ENCODE measurements around the gene HTR2C. TPM values are rescaled to one million over a fixed set of nuclear protein-coding genes. Genes with fewer than 3 reads are reported as not detected.

Gene HTR2C
- total and polyA plus RNA-seq, 2 of the 4 experiments (the other 2 are of a cell fraction), result not detected

DNA sequence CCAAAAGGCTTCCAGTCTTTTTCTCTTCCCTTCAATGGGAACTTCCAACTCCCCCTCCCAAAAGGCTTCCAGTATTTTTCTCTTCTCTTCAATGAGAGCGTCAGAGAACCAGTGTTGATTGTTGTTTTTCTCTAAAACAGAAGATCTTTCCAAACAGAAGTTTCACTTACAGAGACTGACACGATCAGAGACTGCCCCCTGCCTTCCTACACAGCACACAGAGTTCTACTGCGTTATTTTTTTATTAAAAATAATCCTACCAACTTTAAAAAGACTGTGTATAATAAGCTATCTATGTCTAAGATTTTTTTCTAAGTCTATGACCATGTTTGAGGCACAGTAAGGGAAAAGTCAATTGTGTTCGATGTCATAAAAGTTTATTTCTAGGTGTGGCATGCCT, 3.5 kb upstream of the HTR2C start:
- Histone ChIP-seq H2BK20ac (ENCODE audit: low read depth, low read length) (no peak overlapping the region), H3K4ac (ENCODE audit: low read depth, low read length) (no peak overlapping the region), H2AFZ (replicated peaks; ENCODE audit: low read length, poor library complexity) (no peak overlapping the region), H2BK15ac (ENCODE audit: low read depth, low read length) (no peak overlapping the region), H4K5ac (ENCODE audit: low read depth, low read length) (no peak overlapping the region), H3K14ac (replicated peaks; ENCODE audit: low read depth, low read length) (no peak overlapping the region), H4K91ac (ENCODE audit: insufficient read depth, low read depth, low read length) (no peak overlapping the region), H2AK9ac (replicated peaks; ENCODE audit: low read depth, low read length, poor library complexity) (no peak overlapping the region), H3K4me3 (ENCODE audit: insufficient read depth, low read depth, low read length) (no peak overlapping the region), H4K20me1 (ENCODE audit: insufficient read depth, low read length) (no peaks in the 10 kb centered on the region), H4K8ac (ENCODE audit: low read depth in 2 of 2, low read length in 2 of 2) (no peak overlapping the region), H3K9me1 (ENCODE audit: insufficient read depth, low read length) (no peaks in the 10 kb centered on the region), H2AK5ac (ENCODE audit: low read depth, low read length) (no peak overlapping the region), H3K18ac (ENCODE audit: low read depth, low read length) (no peak overlapping the region), H3K23ac (ENCODE audit: low read depth, low read length) (no peak overlapping the region), H3K4me2 (ENCODE audit: low read depth, low read length) (no peak overlapping the region), H3K79me1 (ENCODE audit: low read depth in 1 of 2, low read length in 2 of 2) (no peaks in the 10 kb centered on the region), H3K4me1 (ENCODE audit: control insufficient read depth, insufficient read depth, low read length) (no peaks in the 10 kb centered on the region), H3K9me3 (ENCODE audit: control insufficient read depth, insufficient read depth, low read length) (peaks cover 4% of the 10 kb centered on the region; the same call in 1 of the 2 replicates), H3K36me3 (ENCODE audit: control insufficient read depth, insufficient read depth, low read length) (no peaks in the 10 kb centered on the region), H3K56ac (ENCODE audit: extremely low read depth, insufficient read depth, low read length) (no peak overlapping the region), H3K27me3 (ENCODE audit: control insufficient read depth, insufficient read depth, low read length) (peaks cover 36% of the 10 kb centered on the region), H2BK5ac (ENCODE audit: low read depth, low read length, poor library complexity, severe bottlenecking) (no peak overlapping the region), H3K27ac (ENCODE audit: insufficient read depth, low read length) (no peak overlapping the region), H2BK120ac (ENCODE audit: low read depth, low read length) (no peak overlapping the region), H3K9ac (ENCODE audit: low read depth, low read length) (no peak overlapping the region)
- in situ Hi-C loops (cut with MboI; ENCODE audit: low sequenced_read_pairs), result no loop called here
- no TSS peak for BruUV-seq (replicated peaks)
- DNase-seq, result no peak
- dilution Hi-C loops (cut with HindIII; ENCODE audit: low sequenced_read_pairs, unreplicated experiment), result no loop called here
- CTCF ChIA-PET, result no interaction called here
- POLR2A ChIA-PET (ENCODE audit: unreplicated experiment), result no interaction called here
- WGBS, 2 experiments (ENCODE audit: extremely low coverage in 2 of 2, insufficient read length in 1 of 2), result no CpG with 5 or more reads among the region's 4 CpGs
- ATAC-seq (ENCODE audit: low read depth), result no peak
- intact Hi-C loops (cut with micrococcal nuclease), result no loop called here
- TF ChIP-seq, protein P1, sequence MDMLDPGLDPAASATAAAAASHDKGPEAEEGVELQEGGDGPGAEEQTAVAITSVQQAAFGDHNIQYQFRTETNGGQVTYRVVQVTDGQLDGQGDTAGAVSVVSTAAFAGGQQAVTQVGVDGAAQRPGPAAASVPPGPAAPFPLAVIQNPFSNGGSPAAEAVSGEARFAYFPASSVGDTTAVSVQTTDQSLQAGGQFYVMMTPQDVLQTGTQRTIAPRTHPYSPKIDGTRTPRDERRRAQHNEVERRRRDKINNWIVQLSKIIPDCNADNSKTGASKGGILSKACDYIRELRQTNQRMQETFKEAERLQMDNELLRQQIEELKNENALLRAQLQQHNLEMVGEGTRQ (IDR thresholded peaks at IDR 0.05; ENCODE audit: low read depth, low read length), result no peak
- no peak for TF ChIP-seq RCOR1 (IDR thresholded peaks at IDR 0.05; ENCODE audit: insufficient replicate concordance, low read length)
- TF ChIP-seq NFE2L2 (IDR thresholded peaks at IDR 0.05; ENCODE audit: low read depth, low read length), result no peak
- TF ChIP-seq MAFK (IDR thresholded peaks at IDR 0.05; ENCODE audit: low read depth, low read length), result no peak
- TF ChIP-seq, protein P2, sequence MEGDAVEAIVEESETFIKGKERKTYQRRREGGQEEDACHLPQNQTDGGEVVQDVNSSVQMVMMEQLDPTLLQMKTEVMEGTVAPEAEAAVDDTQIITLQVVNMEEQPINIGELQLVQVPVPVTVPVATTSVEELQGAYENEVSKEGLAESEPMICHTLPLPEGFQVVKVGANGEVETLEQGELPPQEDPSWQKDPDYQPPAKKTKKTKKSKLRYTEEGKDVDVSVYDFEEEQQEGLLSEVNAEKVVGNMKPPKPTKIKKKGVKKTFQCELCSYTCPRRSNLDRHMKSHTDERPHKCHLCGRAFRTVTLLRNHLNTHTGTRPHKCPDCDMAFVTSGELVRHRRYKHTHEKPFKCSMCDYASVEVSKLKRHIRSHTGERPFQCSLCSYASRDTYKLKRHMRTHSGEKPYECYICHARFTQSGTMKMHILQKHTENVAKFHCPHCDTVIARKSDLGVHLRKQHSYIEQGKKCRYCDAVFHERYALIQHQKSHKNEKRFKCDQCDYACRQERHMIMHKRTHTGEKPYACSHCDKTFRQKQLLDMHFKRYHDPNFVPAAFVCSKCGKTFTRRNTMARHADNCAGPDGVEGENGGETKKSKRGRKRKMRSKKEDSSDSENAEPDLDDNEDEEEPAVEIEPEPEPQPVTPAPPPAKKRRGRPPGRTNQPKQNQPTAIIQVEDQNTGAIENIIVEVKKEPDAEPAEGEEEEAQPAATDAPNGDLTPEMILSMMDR (conservative IDR thresholded peaks at IDR 0.05; ENCODE audit: low read depth, low read length), result no peak
- TF ChIP-seq RFX5 (IDR thresholded peaks at IDR 0.05; ENCODE audit: low read depth, low read length), result no peak
- no peak for TF ChIP-seq SMC3 (IDR thresholded peaks at IDR 0.05; ENCODE audit: low read depth, low read length)
- no peak for TF ChIP-seq CEBPB (IDR thresholded peaks at IDR 0.05; ENCODE audit: low read depth, low read length)
- no peak for TF ChIP-seq CHD1 (IDR thresholded peaks at IDR 0.05; ENCODE audit: low read depth, low read length)
- no peak for TF ChIP-seq FOS (IDR thresholded peaks at IDR 0.05; ENCODE audit: low read depth, low read length)
- no peak for TF ChIP-seq MXI1 (IDR thresholded peaks at IDR 0.05; ENCODE audit: borderline replicate concordance, low read depth, low read length)
- no peak for TF ChIP-seq MAZ (IDR thresholded peaks at IDR 0.05; ENCODE audit: borderline replicate concordance, low read depth, low read length)
- no peak for TF ChIP-seq BHLHE40 (IDR thresholded peaks at IDR 0.05; ENCODE audit: low read depth, low read length)
- no peak for TF ChIP-seq RAD21 (IDR thresholded peaks at IDR 0.05; ENCODE audit: low read length)
